T-helper 1 cell (primary cell): Measurements from ENCODE around the gene ALG9.
A peak's percentile ranks its signal among the peaks of the same experiment; 100 is the strongest.

ENCODE experiments used
- DNase-seq, 5 donors: peaks; one replicate each; pipeline ENCODE4 v3.0.0-alpha.2; 2012 to 2020

The ALG9 gene

DNA sequence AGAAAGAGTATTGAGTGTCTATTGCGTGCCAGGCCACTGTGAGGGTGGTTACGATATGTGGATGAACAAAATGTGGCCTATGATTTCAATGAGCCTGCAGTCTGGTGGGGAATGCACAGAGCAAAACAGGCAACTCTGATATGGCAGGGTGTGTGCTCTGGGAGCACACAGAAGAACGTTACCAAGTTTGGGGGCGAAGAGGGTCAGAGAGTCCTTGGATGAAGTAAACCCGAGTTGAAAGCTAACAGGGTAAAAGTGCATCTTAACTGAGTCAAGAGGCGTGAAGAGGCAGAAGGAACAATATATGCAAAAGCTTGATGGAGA, 8.2 kb upstream of the ALG9 start:
- no peak for DNase-seq

DNA sequence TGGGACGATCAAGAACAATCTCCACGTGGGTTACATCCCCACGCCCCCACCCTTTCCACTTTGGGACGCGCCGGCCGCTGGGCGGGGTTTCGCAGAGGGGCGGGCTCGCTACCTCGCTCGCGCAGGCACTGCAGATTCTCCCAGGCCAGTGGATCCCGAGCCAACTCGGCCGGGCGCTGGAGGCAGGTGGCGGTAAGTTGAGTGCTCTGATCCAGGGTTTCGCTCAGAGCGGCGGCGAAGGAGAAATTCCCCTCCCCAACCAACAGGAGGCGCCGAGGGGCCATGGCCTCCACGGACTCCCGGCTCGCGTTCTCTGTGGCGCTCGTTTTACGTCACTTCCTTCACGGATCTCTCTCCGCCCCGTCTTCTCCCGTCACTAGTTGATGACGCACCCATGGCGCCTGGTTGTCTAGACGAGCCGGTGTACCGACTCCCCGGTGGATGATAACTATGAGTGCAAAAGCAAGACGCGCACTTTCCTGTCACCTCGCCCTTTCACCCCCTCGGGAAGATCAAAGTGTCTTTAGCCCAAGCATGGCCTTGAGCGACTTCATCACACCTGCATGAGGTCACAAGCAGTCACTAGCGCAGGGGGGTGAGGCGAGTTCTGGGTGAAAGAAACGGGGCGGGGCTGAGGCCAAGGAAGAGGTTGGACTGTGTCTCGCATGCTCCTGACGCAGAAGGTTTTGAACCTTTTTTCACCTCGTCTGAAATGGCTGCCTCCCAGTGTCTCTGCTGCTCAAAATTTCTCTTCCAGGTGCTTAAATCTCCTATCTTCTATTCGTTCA, 7.7 kb upstream of the ALG9 start, which contains the start of the genes CFAP68 and FDXACB1:
Gene CFAP68, plus strand, starts transcription at position 693 of the 788 bp plus-strand sequence. Its CDS starts 20 bp downstream, at position 713.
Gene FDXACB1, minus strand, starts transcription at position 317 of the 788 bp plus-strand sequence. Its CDS starts 33 bp downstream, at position 284.
- DNase-seq = peak; percentile 90 to 96 (median 95)

- DNase-seq = no peak
Measured at GRCh38 chr11:111878385-111878848, 7.0 kb upstream of the ALG9 start.

- DNase-seq = no peak
Measured at GRCh38 chr11:111871693-111872161, 346 bp upstream of the ALG9 start.

- DNase-seq = no peak
Measured at GRCh38 chr11:111870522-111870885, 877 bp downstream of the ALG9 start.

GRCh38 chr11:111870113-111870512, 1.3 kb downstream of the ALG9 start:
- no peak for DNase-seq

- no peak for DNase-seq
Measured at GRCh38 chr11:111860257-111860656, 11.1 kb downstream of the ALG9 start.

DNA sequence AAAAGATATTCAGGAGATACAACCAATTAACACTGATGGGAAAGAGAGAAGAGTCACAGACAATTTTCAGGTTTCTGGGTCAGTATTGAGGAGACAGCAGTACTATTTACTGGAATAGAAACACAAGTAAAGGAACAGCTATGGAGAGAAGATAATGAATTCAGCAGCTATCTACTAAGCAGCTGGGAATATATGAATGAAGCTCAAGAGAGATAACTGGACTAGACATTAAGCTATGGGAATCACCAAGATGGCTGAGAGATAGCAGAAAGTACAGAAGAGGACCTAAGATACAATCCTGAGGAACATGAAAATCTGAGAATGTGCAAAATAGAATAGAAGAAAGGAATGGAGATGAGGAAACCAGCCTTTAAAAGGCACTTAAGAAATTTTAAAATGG, 15.9 kb downstream of the ALG9 start:
- no peak for DNase-seq

- no peak for DNase-seq
Measured at GRCh38 chr11:111852103-111852502, 19.3 kb downstream of the ALG9 start.

DNA sequence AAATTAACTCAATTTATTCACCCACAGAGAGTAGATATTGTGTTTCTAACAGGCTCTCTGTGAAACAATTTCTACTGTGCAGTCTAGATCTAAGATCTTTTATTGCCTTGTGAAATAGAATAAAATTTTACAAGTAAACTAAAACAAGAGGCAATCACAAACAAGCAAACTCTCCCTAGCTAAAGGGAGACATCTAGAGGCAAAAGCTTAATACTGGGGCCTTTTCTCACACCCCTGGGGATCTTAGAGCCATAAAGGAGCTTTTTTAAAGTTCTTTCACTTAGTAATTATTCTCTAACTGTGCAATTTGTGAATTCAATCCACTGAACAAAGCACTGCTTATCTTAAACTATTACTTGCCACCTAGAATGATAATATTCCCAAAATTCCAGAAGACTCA, 19.7 kb downstream of the ALG9 start:
- no peak for DNase-seq

GRCh38 chr11:111851067-111851466, 20.3 kb downstream of the ALG9 start:
- no peak for DNase-seq

- no peak for DNase-seq
Measured at GRCh38 chr11:111849631-111850030, 21.8 kb downstream of the ALG9 start.

- no peak for DNase-seq
Measured at GRCh38 chr11:111846636-111847035, 24.7 kb downstream of the ALG9 start.

- no peak for DNase-seq
Measured at GRCh38 chr11:111846063-111846462, 25.3 kb downstream of the ALG9 start.

DNA sequence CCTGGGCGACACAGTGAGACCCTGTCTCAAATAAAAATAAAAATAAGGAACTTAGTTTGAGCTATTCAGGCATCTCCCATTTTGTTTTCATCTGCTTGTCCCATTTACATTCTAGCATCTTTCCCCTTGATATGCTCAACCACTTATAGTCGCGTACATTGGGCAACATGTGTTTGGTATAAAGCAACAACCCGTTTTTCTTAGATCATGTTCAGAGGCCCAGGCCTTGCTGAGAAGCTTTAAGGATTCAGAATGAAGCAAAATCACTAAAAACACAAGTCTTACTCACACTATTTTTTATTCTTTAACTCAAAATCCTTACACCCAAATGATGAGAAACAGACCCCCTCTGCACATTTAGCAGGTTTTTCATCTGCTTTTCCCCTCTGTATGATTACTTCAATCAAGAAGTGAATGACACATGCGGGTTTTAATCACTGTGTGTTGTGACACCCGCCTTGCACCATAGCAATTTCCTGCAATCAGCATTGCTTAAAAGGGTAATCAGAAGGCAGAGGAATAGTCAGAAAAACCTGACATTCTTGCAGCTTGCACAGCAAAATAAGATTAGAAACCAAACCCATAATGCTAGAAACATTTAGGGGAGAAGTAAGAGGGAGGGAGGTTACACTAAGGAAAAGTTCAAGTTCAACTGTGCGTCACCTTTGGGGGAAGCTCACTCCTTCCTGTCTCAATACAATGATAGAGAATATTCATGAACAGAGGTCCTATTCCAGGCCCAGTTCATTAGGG, 25.9 kb downstream of the ALG9 start:
- DNase-seq = no peak

GRCh38 chr11:111843661-111844060, 27.7 kb downstream of the ALG9 start:
- DNase-seq = no peak

- peak; percentile 60 to 88 (median 73) for DNase-seq
Measured at GRCh38 chr11:111841370-111842053, 29.9 kb downstream of the ALG9 start.

- no peak for DNase-seq
Measured at GRCh38 chr11:111840143-111840542, 31.2 kb downstream of the ALG9 start.

DNA sequence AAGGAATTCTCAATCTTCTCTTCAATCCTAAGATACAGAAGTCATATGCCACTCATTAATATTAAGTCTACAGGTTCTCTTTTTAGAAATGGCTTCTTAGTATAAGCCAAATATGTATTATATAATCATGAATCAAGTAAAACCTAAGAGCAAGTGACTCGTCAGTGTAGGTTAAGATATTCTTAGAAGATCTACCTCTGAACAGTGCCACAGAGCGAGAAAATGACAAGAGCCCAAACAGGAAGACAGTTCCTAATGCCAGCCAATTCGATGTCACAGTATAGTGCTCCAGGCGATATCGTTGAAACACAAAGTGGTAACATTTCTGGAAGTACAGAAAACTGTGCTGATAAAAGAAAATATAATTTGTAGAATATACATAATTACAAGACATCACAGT, 33.3 kb downstream of the ALG9 start:
- DNase-seq = no peak

GRCh38 chr11:111837366-111837891, 34.0 kb downstream of the ALG9 start:
- no peak for DNase-seq

- DNase-seq = no peak
Measured at GRCh38 chr11:111836721-111837120, 34.7 kb downstream of the ALG9 start.

DNA sequence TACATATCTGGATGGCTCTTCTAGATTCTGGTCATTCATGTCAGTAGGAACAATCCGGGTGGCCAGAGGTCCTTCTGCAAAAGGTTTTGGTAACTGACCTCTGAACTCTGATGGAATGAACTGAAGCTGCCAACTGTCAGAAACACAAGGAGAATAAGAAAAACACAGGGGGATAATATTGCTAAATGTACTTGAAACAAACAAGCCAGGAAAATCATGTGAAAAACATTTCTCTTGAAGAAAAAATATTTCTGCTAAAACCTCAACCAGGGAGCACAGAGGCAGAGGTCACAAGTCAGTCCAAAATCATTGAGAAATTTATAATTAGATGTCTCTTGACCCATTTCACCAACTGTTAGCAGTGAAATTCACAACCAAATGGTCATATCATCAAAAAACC, 35.2 kb downstream of the ALG9 start:
- DNase-seq = no peak

GRCh38 chr11:111835665-111836064, 35.7 kb downstream of the ALG9 start:
- DNase-seq = no peak
